Measurements from ENCODE around the gene ITGAV.

The ITGAV gene

GRCh38 chr2:186575302-186575701, 14.6 kb upstream of the ITGAV start:
- DNase-seq (ENCODE audit: low spot score) = peak; percentile 87

GRCh38 chr2:186575856-186576255, 14.0 kb upstream of the ITGAV start:
- no peak for DNase-seq (ENCODE audit: low spot score)

GRCh38 chr2:186576614-186577013, 13.2 kb upstream of the ITGAV start:
- peak; percentile 67 for DNase-seq (ENCODE audit: low spot score)

- DNase-seq (ENCODE audit: low spot score) = no peak
Observed at GRCh38 chr2:186582698-186583097, 7.2 kb upstream of the ITGAV start.

- no peak for DNase-seq (ENCODE audit: low spot score)
Observed at GRCh38 chr2:186584053-186584452, 5.8 kb upstream of the ITGAV start.

GRCh38 chr2:186588421-186588820, 1.4 kb upstream of the ITGAV start:
- DNase-seq (ENCODE audit: low spot score) = no peak

- peak; percentile 55 for DNase-seq (ENCODE audit: low spot score)
Observed at GRCh38 chr2:186588940-186589611, 780 bp upstream of the ITGAV start.

GRCh38 chr2:186590350-186590758, 498 bp downstream of the ITGAV start:
- DNase-seq (ENCODE audit: low spot score) = no peak

- peak; percentile 90 for DNase-seq (ENCODE audit: low spot score)
Observed at GRCh38 chr2:186590759-186591505, 1.1 kb downstream of the ITGAV start.

GRCh38 chr2:186591506-186591890, 1.6 kb downstream of the ITGAV start:
- peak; percentile 69 for DNase-seq (ENCODE audit: low spot score)

- DNase-seq (ENCODE audit: low spot score) = peak; percentile 32
Observed at GRCh38 chr2:186592137-186592875, 2.5 kb downstream of the ITGAV start.

GRCh38 chr2:186593523-186593922, 3.7 kb downstream of the ITGAV start:
- DNase-seq (ENCODE audit: low spot score) = peak; percentile 52

GRCh38 chr2:186594001-186594722, 4.3 kb downstream of the ITGAV start:
- peak; percentile 53 for DNase-seq (ENCODE audit: low spot score)

- peak; percentile 82 for DNase-seq (ENCODE audit: low spot score)
Observed at GRCh38 chr2:186595219-186595618, 5.4 kb downstream of the ITGAV start.

GRCh38 chr2:186599186-186599778, 9.4 kb downstream of the ITGAV start:
- peak; percentile 72 for DNase-seq (ENCODE audit: low spot score)

GRCh38 chr2:186603286-186603685, 13.4 kb downstream of the ITGAV start:
- no peak for DNase-seq (ENCODE audit: low spot score)

GRCh38 chr2:186605041-186605440, 15.2 kb downstream of the ITGAV start:
- no peak for DNase-seq (ENCODE audit: low spot score)

GRCh38 chr2:186607660-186608324, 17.9 kb downstream of the ITGAV start:
- DNase-seq (ENCODE audit: low spot score) = no peak

GRCh38 chr2:186610785-186611184, 20.9 kb downstream of the ITGAV start:
- DNase-seq (ENCODE audit: low spot score) = no peak

GRCh38 chr2:186611526-186611925, 21.7 kb downstream of the ITGAV start:
- no peak for DNase-seq (ENCODE audit: low spot score)

- no peak for DNase-seq (ENCODE audit: low spot score)
Observed at GRCh38 chr2:186612026-186612425, 22.2 kb downstream of the ITGAV start.

All from pons (tissue), 1 donor.